Testis (tissue), 2 donors: ENCODE results near the gene ULK4.

ENCODE experiments used
- CTCF ChIP-seq, 3 experiments: fragments of 450-650 bp in 2 of 3; fragments of 200-600 bp in 1 of 3; sonication (generic) in 1 of 3; IDR thresholded peaks; one replicate each; pipeline ENCODE4 v1.5.1; 2016 to 2019; ENCODE audit warnings: antibody characterized with exemption in 3 of 3, mild to moderate bottlenecking in 2 of 3, moderate library complexity in 1 of 3
- POLR2A ChIP-seq: fragments of 450-650 bp; IDR thresholded peaks from one replicate; pipeline ENCODE4 v1.6.1; 2017; ENCODE audit warnings: antibody characterized with exemption, mild to moderate bottlenecking, moderate library complexity

- TF ChIP-seq POLR2A (no peak), CTCF (IDR thresholded peaks at IDR 0.05) (no peak)
Observed at GRCh38 chr3:41205591-41205990, 756.3 kb downstream of the ULK4 start.
